GM12891 (cell line): Measurements from ENCODE around the gene HYPK. TPM values are rescaled to one million over a fixed set of nuclear protein-coding genes. Genes with fewer than 3 reads are reported as not detected.

ENCODE experiments used
- DNase-seq: peaks from one replicate; pipeline ENCODE4 v3.0.0; 2011; ENCODE audit warnings: low spot score; ENCODE audit not compliant: insufficient read length
- FAIRE-seq: peaks from 2 replicates; lab custom pipeline; 2011; peaks lifted over from hg19 to GRCh38; lab: Jason Lieb, UNC
- PAX5 ChIP-seq: IDR thresholded peaks from 2 replicates; pipeline ENCODE4 v1.6.1; 2011; ENCODE audit warnings: low read length, moderate library complexity, mild to moderate bottlenecking; ENCODE audit not compliant: insufficient read depth, severe bottlenecking
- POLR2A ChIP-seq: IDR thresholded peaks from 2 replicates; pipeline ENCODE4 v1.6.1; 2011; ENCODE audit warnings: low read depth, low read length, control low read depth
- POLR2AphosphoS5 ChIP-seq: IDR thresholded peaks from 2 replicates; pipeline ENCODE4 v1.6.1; 2011; ENCODE audit warnings: low read depth, low read length, control low read depth
- POU2F2 ChIP-seq: IDR thresholded peaks from 2 replicates; pipeline ENCODE4 v1.6.1; 2011; ENCODE audit warnings: low read depth, mild to moderate bottlenecking, control low read depth, low read length, moderate library complexity
- SPI1 ChIP-seq: IDR thresholded peaks from 2 replicates; pipeline ENCODE4 v1.6.1; 2011; ENCODE audit warnings: low read depth, low read length, control low read depth
- TAF1 ChIP-seq: IDR thresholded peaks from 2 replicates; pipeline ENCODE4 v1.6.1; 2011; ENCODE audit warnings: low read depth, low read length, control low read depth
- polyA plus RNA-seq: library from polyadenylated mRNA; unstranded; fragments of >200 nt; gene quantifications from one replicate; pipeline ENCODE4 v1.2.1, GENCODE V29; 2012; ENCODE audit warnings: low read depth, missing spikeins, inconsistent platforms; ENCODE audit not compliant: missing spikeins

The HYPK gene
- 10.4 TPM for polyA plus RNA-seq

- peak; percentile 94 for FAIRE-seq
- TF ChIP-seq POLR2AphosphoS5: peak; percentile 97
- peak; percentile 87; the same call in 1 of the 2 replicates for TF ChIP-seq TAF1
- TF ChIP-seq PAX5: no peak
- TF ChIP-seq SPI1: peak; percentile 21; the same call in 1 of the 2 replicates
- peak; percentile 90 for TF ChIP-seq POLR2A
- peak; percentile 67 for TF ChIP-seq POU2F2
- peak; percentile 70 for DNase-seq
Measured at GRCh38 chr15:43800286-43801141, at the start of gene HYPK. HYPK (plus strand) TSS chr15:43800599; CDS start chr15:43800623, 24 bp downstream.

GRCh38 chr15:43751885-43752284 lies 48.5 kb upstream of the HYPK start:
- no peak for DNase-seq
- FAIRE-seq: no peak
- TF ChIP-seq PAX5: no peak
- no peak for TF ChIP-seq POLR2AphosphoS5
- TF ChIP-seq SPI1: no peak
- no peak for TF ChIP-seq TAF1
- TF ChIP-seq POLR2A: no peak
- TF ChIP-seq POU2F2: no peak

GRCh38 chr15:43762824-43763223 lies 37.6 kb upstream of the HYPK start:
- no peak for TF ChIP-seq PAX5
- no peak for TF ChIP-seq SPI1
- TF ChIP-seq POU2F2: no peak
- no peak for TF ChIP-seq TAF1
- no peak for TF ChIP-seq POLR2A
- TF ChIP-seq POLR2AphosphoS5: no peak
- no peak for DNase-seq
- FAIRE-seq: no peak

GRCh38 chr15:43763819-43764446 lies 36.5 kb upstream of the HYPK start:
- no peak for FAIRE-seq
- no peak for TF ChIP-seq PAX5
- TF ChIP-seq POU2F2: no peak
- TF ChIP-seq SPI1: no peak
- TF ChIP-seq TAF1: no peak
- TF ChIP-seq POLR2AphosphoS5: no peak
- TF ChIP-seq POLR2A: no peak

GRCh38 chr15:43769584-43770228 lies 30.7 kb upstream of the HYPK start:
- TF ChIP-seq POLR2A (no peak), POU2F2 (no peak), PAX5 (no peak)
- FAIRE-seq (peak; percentile 76), DNase-seq (no peak)

More at GRCh38 chr15:43763819-43764446, 36.5 kb upstream of the HYPK start:
- no peak for DNase-seq

- TF ChIP-seq POLR2AphosphoS5 (no peak), POLR2A (no peak; the same call in 1 of the 2 replicates), SPI1 (no peak), PAX5 (no peak), TAF1 (no peak), POU2F2 (no peak)
- DNase-seq: no peak
- no peak for FAIRE-seq
Measured at GRCh38 chr15:43771816-43772215, 28.6 kb upstream of the HYPK start.

- no peak for FAIRE-seq
- TF ChIP-seq POLR2AphosphoS5 (no peak), TAF1 (no peak), SPI1 (no peak), POLR2A (no peak), PAX5 (no peak), POU2F2 (no peak)
- no peak for DNase-seq
Measured at GRCh38 chr15:43772624-43773023, 27.8 kb upstream of the HYPK start.

- DNase-seq (no peak), FAIRE-seq (no peak)
- TF ChIP-seq POLR2AphosphoS5 (peak; percentile 45; the same call in 1 of the 2 replicates), POU2F2 (no peak), TAF1 (no peak), SPI1 (no peak), POLR2A (0 out of 2 replicates have a peak, but pooled peaks have one; percentile 9), PAX5 (no peak)
Measured at GRCh38 chr15:43774062-43774461, 26.3 kb upstream of the HYPK start.

- DNase-seq (no peak), FAIRE-seq (no peak)
- TF ChIP-seq POU2F2 (peak; percentile 61; the same call in 1 of the 2 replicates), PAX5 (no peak)
Measured at GRCh38 chr15:43775411-43775965, 24.9 kb upstream of the HYPK start.
